Measurements from ENCODE around the gene DLGAP1.

The DLGAP1 gene

DNA sequence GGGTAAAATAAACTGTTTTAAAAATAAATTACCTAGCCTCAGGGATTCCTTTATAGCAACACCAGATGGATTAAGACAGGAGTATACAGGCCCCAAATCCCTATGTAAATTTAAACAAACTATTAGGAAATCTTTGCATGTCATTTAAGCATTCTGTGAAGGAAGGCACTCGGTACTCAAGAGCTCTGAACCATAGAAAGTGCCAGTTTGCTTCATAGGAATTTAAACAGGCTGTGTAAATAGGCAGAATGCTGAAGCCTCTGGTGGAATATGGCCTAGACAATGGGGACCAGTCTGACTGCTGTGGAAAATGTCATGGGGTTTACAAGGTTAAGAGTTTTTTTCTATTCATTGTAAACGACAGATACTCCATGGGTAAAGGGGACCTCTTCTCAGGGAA, 377.4 kb downstream of the DLGAP1 start:
- no peak for TF ChIP-seq POLR2AphosphoS5 (IDR thresholded peaks at IDR 0.05; ENCODE audit: low read depth)
- TF ChIP-seq, protein P1, sequence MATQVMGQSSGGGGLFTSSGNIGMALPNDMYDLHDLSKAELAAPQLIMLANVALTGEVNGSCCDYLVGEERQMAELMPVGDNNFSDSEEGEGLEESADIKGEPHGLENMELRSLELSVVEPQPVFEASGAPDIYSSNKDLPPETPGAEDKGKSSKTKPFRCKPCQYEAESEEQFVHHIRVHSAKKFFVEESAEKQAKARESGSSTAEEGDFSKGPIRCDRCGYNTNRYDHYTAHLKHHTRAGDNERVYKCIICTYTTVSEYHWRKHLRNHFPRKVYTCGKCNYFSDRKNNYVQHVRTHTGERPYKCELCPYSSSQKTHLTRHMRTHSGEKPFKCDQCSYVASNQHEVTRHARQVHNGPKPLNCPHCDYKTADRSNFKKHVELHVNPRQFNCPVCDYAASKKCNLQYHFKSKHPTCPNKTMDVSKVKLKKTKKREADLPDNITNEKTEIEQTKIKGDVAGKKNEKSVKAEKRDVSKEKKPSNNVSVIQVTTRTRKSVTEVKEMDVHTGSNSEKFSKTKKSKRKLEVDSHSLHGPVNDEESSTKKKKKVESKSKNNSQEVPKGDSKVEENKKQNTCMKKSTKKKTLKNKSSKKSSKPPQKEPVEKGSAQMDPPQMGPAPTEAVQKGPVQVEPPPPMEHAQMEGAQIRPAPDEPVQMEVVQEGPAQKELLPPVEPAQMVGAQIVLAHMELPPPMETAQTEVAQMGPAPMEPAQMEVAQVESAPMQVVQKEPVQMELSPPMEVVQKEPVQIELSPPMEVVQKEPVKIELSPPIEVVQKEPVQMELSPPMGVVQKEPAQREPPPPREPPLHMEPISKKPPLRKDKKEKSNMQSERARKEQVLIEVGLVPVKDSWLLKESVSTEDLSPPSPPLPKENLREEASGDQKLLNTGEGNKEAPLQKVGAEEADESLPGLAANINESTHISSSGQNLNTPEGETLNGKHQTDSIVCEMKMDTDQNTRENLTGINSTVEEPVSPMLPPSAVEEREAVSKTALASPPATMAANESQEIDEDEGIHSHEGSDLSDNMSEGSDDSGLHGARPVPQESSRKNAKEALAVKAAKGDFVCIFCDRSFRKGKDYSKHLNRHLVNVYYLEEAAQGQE (IDR thresholded peaks at IDR 0.05; ENCODE audit: insufficient replicate concordance, low read depth): no peak
- TF ChIP-seq SPI1 (IDR thresholded peaks at IDR 0.05; ENCODE audit: borderline replicate concordance, low read depth): no peak
- Histone ChIP-seq H3K27ac (replicated peaks) (no peak overlapping the region), H3K27me3 (ENCODE audit: insufficient read depth, poor library complexity, severe bottlenecking) (peaks cover 4% of the 10 kb centered on the region), H3K4me3 (replicated peaks; ENCODE audit: insufficient read depth, low read length) (no peak overlapping the region)
- DNase-seq (ENCODE audit: low read depth in 1 of 2, low spot score in 1 of 2): no peak

DNA sequence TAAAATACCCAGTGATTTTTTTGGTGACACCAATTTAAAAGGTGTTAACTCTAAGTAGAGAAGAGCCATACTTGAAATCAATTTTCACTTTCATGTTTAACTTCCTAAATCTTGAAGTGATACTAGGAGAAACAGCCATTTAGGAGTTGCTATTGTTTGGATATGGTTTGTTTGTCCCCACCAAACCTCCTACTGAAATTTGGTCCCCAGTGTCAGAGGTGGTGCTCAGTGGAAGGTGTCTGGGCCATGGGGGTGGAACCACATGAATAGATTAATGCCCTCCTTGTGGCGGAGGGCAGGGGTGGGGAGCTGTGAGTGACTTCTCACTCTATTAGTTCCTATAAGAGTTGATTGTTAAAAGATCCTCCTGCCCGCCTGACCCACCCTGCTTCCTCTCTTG, 377.9 kb downstream of the DLGAP1 start:
- Histone ChIP-seq H3K27me3 (ENCODE audit: insufficient read depth, poor library complexity, severe bottlenecking) (peaks cover 4% of the 10 kb centered on the region), H3K27ac (replicated peaks) (no peak overlapping the region), H3K4me3 (replicated peaks; ENCODE audit: insufficient read depth, low read length) (no peak overlapping the region)
- DNase-seq (ENCODE audit: low read depth in 1 of 2, low spot score in 1 of 2): no peak
- TF ChIP-seq, protein P2, sequence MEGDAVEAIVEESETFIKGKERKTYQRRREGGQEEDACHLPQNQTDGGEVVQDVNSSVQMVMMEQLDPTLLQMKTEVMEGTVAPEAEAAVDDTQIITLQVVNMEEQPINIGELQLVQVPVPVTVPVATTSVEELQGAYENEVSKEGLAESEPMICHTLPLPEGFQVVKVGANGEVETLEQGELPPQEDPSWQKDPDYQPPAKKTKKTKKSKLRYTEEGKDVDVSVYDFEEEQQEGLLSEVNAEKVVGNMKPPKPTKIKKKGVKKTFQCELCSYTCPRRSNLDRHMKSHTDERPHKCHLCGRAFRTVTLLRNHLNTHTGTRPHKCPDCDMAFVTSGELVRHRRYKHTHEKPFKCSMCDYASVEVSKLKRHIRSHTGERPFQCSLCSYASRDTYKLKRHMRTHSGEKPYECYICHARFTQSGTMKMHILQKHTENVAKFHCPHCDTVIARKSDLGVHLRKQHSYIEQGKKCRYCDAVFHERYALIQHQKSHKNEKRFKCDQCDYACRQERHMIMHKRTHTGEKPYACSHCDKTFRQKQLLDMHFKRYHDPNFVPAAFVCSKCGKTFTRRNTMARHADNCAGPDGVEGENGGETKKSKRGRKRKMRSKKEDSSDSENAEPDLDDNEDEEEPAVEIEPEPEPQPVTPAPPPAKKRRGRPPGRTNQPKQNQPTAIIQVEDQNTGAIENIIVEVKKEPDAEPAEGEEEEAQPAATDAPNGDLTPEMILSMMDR (IDR thresholded peaks at IDR 0.05; ENCODE audit: insufficient read depth, low read length): no peak

DNA sequence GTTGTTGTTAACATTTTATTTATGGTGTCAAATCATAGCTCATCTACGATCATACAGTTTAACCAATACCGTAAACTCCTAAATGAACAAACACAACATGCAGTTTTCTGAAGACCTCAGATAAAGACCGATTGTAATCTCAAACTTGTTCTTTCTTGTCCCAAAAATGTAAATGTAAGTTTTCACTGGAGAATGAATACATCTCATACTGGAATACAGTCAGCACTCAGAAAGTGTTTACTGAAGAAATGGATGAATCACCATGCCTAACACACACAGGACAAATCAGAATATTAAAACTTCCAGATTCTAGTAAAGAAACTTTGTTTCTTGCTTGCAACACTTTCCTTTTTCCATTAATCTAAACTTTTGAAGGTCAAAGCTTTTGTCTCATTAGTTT, 380.5 kb downstream of the DLGAP1 start:
- no peak overlapping the region for H3K27ac ChIP-seq (replicated peaks)
- DNase-seq (ENCODE audit: low read depth in 1 of 2, low spot score in 1 of 2): no peak
- no peak overlapping the region for H3K4me3 ChIP-seq (replicated peaks; ENCODE audit: insufficient read depth, low read length)
- peaks cover 4% of the 10 kb centered on the region for H3K27me3 ChIP-seq (ENCODE audit: insufficient read depth, poor library complexity, severe bottlenecking)
- TF ChIP-seq POLR2AphosphoS5 (IDR thresholded peaks at IDR 0.05; ENCODE audit: low read depth) (no peak), SPI1 (IDR thresholded peaks at IDR 0.05; ENCODE audit: borderline replicate concordance, low read depth) (no peak), GABPA (IDR thresholded peaks at IDR 0.05; ENCODE audit: low read depth) (no peak)
- TF ChIP-seq, protein P2 (IDR thresholded peaks at IDR 0.05; ENCODE audit: insufficient read depth, low read length): no peak
- TF ChIP-seq, protein P1 (IDR thresholded peaks at IDR 0.05; ENCODE audit: insufficient replicate concordance, low read depth): no peak

DNA sequence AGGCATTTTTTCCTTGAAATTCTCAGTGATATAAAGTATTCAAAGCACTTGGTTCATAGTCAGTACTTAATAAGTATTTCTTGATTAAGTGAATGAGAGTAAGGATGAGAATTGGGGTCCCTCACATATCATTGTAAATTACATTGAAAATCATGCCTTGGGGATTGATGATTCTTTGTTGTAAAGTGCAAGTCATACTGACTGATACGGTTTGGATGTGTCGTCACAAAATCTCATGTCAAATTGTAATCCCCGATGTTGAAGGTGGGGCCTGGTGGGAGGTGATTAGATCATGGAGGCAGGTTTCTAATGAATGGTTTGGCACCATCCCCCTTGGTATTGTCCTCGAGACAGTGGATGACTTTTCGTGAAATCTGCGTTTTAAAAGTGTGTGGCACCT, 385.9 kb downstream of the DLGAP1 start:
- TF ChIP-seq POLR2AphosphoS5 (IDR thresholded peaks at IDR 0.05; ENCODE audit: low read depth) (no peak), GABPA (IDR thresholded peaks at IDR 0.05; ENCODE audit: low read depth) (no peak), SPI1 (IDR thresholded peaks at IDR 0.05; ENCODE audit: borderline replicate concordance, low read depth) (no peak)
- TF ChIP-seq, protein P1 (IDR thresholded peaks at IDR 0.05; ENCODE audit: insufficient replicate concordance, low read depth): no peak
- TF ChIP-seq, protein P2 (IDR thresholded peaks at IDR 0.05; ENCODE audit: insufficient read depth, low read length): no peak
- Histone ChIP-seq H3K27me3 (ENCODE audit: insufficient read depth, poor library complexity, severe bottlenecking) (no peaks in the 10 kb centered on the region), H3K4me3 (replicated peaks; ENCODE audit: insufficient read depth, low read length) (no peak overlapping the region), H3K27ac (replicated peaks) (no peak overlapping the region)
- DNase-seq (ENCODE audit: low read depth in 1 of 2, low spot score in 1 of 2): no peak

Measured in HL-60 (cell line).